ENCODE measurements around the gene PDGFB. TPM values are rescaled to one million over a fixed set of nuclear protein-coding genes. Genes with fewer than 3 reads are reported as not detected.

Gene PDGFB
- total and polyA plus RNA-seq, 2 of the 4 experiments (the other 2 are of a cell fraction): 0.07 TPM; not detected in 1

- Histone ChIP-seq H3K9me1 (ENCODE audit: insufficient read depth, low read length) (peaks cover 15% of the 10 kb centered on the region; the same call in 1 of the 2 replicates), H2BK20ac (ENCODE audit: low read depth, low read length) (no peak overlapping the region), H3K4me2 (ENCODE audit: low read depth, low read length) (no peak overlapping the region), H2BK5ac (ENCODE audit: low read depth, low read length, poor library complexity, severe bottlenecking) (no peak overlapping the region), H3K36me3 (ENCODE audit: control insufficient read depth, insufficient read depth, low read length) (no peaks in the 10 kb centered on the region), H3K18ac (ENCODE audit: low read depth, low read length) (no peak overlapping the region), H3K4me3 (ENCODE audit: insufficient read depth, low read depth, low read length) (no peak overlapping the region), H3K14ac (replicated peaks; ENCODE audit: low read depth, low read length) (no peak overlapping the region), H3K56ac (ENCODE audit: extremely low read depth, insufficient read depth, low read length) (no peak overlapping the region), H2BK15ac (ENCODE audit: low read depth, low read length) (no peak overlapping the region), H3K23ac (ENCODE audit: low read depth, low read length) (no peak overlapping the region), H4K20me1 (ENCODE audit: insufficient read depth, low read length) (peaks cover 8% of the 10 kb centered on the region), H3K27ac (ENCODE audit: insufficient read depth, low read length) (no peak overlapping the region), H2AK5ac (ENCODE audit: low read depth, low read length) (peak overlapping the region; percentile 15; the same call in 1 of the 2 replicates), H3K4ac (ENCODE audit: low read depth, low read length) (no peak overlapping the region; the same call in 1 of the 2 replicates), H3K4me1 (ENCODE audit: control insufficient read depth, insufficient read depth, low read length) (peaks cover 10% of the 10 kb centered on the region), H2AFZ (replicated peaks; ENCODE audit: low read length, poor library complexity) (no peak overlapping the region), H3K79me1 (ENCODE audit: low read depth in 1 of 2, low read length in 2 of 2) (peaks cover 0 to 4% of the 10 kb centered on the region in 2 experiments; a peak in 1 of 4 replicates), H2AK9ac (replicated peaks; ENCODE audit: low read depth, low read length, poor library complexity) (no peak overlapping the region), H4K91ac (ENCODE audit: insufficient read depth, low read depth, low read length) (no peak overlapping the region), H4K8ac (ENCODE audit: low read depth in 2 of 2, low read length in 2 of 2) (no peak overlapping the region), H4K5ac (ENCODE audit: low read depth, low read length) (no peak overlapping the region), H2BK120ac (ENCODE audit: low read depth, low read length) (no peak overlapping the region), H3K9me3 (ENCODE audit: control insufficient read depth, insufficient read depth, low read length) (peaks cover 6% of the 10 kb centered on the region), H3K27me3 (ENCODE audit: control insufficient read depth, insufficient read depth, low read length) (no peaks in the 10 kb centered on the region), H3K9ac (ENCODE audit: low read depth, low read length) (no peak overlapping the region)
- POLR2A ChIA-PET (ENCODE audit: unreplicated experiment): interaction anchor here (0.6 kb wide), 1 partner anchor 177 kb away, joined by 3 read pairs; the partner anchor contains the start of gene APOBEC3H
- in situ Hi-C loops (cut with MboI; ENCODE audit: low sequenced_read_pairs): no loop called here
- DNase-seq: no peak
- CTCF ChIA-PET: interaction anchor here (0.5 kb wide), 1 partner anchor 69 kb away, joined by 5 read pairs; no protein-coding TSS in a partner anchor
- 76% methylated on average over 9 of the region's 17 CpGs; no CpG with 5 or more reads in 1 of the 2 experiments for WGBS, 2 experiments (ENCODE audit: extremely low coverage in 2 of 2, insufficient read length in 1 of 2)
- no peak for ATAC-seq (ENCODE audit: low read depth)
- dilution Hi-C loops (cut with HindIII; ENCODE audit: low sequenced_read_pairs, unreplicated experiment): no loop called here
- TF ChIP-seq MAFK (IDR thresholded peaks at IDR 0.05; ENCODE audit: low read depth, low read length) (0 out of 2 replicates have a peak, but pooled peaks have one; percentile 32), ELK1 (IDR thresholded peaks at IDR 0.05; ENCODE audit: borderline replicate concordance, low read depth, low read length) (no peak)
- BruUV-seq (replicated peaks): no TSS peak
- intact Hi-C loops (cut with micrococcal nuclease): no loop called here
Measured at GRCh38 chr22:39273950-39274887, 29.4 kb upstream of the PDGFB start.

Data from IMR-90 (cell line).